GM12875 (cell line): ENCODE data around the gene RFX2.

Experiments
- H3K4me3 ChIP-seq: one replicate; pipeline ENCODE4 v1.5.1; 2011; ENCODE audit warnings: low read depth, low read length, control low read depth
- TF ChIP-seq, protein P1 (sequence below): IDR thresholded peaks from 2 replicates; pipeline ENCODE4 v1.5.1; 2011; ENCODE audit warnings: low read depth, mild to moderate bottlenecking, control low read depth, inconsistent platforms, low read length, moderate library complexity, borderline replicate concordance; ENCODE audit not compliant: insufficient read depth

Gene RFX2

DNA sequence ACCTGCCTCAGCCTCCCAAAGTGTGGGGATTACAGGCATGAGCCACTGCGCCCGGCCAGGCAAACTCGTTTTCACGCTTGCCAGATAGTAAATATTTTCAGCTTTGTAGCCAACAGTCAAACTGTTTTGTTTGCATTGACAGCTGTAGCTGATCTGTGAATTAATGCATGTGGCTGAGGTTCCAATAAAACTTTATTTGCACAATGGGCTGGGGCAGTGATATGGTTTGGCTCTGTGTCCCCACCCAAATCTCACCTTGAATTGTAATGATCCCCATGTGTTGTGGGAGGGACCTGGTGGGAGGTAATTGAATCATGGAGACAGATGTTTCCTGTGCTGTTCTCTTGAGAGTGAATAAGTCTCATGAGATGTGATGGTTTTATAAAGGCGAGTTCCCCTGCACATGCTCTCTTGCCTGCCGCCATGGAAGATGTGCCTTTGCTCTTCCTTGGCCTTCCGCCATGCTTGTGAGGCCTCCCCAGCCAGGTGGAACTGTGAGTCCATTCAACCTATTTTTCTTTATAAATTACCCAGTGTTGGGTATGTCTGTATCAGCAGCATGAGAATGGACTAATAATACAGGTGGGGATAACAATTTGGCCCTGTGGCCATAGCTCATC is 110.0 kb downstream of the RFX2 start:
- TF ChIP-seq, protein P1, sequence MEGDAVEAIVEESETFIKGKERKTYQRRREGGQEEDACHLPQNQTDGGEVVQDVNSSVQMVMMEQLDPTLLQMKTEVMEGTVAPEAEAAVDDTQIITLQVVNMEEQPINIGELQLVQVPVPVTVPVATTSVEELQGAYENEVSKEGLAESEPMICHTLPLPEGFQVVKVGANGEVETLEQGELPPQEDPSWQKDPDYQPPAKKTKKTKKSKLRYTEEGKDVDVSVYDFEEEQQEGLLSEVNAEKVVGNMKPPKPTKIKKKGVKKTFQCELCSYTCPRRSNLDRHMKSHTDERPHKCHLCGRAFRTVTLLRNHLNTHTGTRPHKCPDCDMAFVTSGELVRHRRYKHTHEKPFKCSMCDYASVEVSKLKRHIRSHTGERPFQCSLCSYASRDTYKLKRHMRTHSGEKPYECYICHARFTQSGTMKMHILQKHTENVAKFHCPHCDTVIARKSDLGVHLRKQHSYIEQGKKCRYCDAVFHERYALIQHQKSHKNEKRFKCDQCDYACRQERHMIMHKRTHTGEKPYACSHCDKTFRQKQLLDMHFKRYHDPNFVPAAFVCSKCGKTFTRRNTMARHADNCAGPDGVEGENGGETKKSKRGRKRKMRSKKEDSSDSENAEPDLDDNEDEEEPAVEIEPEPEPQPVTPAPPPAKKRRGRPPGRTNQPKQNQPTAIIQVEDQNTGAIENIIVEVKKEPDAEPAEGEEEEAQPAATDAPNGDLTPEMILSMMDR: no peak
- no peak overlapping the region for H3K4me3 ChIP-seq

GRCh38 chr19:5999693-6000092 is 110.6 kb downstream of the RFX2 start:
- no peak overlapping the region for H3K4me3 ChIP-seq
- TF ChIP-seq, protein P1: no peak

- TF ChIP-seq, protein P1: peak; percentile 23; the same call in 1 of the 2 replicates
- H3K4me3 ChIP-seq: no peak overlapping the region
Observed at GRCh38 chr19:5997371-5997770, 112.9 kb downstream of the RFX2 start.

DNA sequence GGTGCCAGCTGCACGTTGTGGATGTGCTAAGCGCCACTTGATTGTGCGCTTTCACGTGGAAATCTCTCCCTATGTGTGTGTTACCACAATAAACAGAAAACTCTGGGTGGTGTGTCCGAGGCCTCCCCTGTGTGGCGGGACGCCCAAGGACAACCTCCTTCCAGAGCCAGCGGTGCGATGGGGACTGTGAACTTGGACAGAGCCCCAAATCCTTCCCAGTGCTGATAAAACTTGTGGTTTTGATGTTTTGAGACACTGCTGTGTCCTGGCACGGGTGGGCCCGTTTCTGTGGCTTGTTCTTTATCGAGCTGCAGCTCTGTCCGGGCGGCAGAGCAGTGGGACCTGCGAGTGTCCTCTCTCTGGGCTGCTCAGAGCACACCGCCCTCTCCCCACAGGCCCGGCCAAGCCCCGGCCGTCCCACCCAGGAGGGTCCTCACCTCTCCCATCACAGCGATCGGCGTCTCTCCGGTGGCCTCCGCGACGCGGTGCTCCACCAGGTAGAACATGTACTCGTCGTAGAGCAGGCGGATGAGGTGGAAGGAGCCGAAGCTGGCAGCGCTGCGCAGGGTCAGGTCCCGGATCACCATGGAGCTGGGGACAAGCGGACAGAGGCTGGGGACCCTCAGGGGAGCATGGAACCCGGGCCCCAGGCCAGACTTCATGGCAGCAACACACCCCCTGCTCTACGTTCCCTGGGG is 113.5 kb downstream of the RFX2 start:
- TF ChIP-seq, protein P1: no peak
- H3K4me3 ChIP-seq: no peak overlapping the region

GRCh38 chr19:5996102-5996501 is 114.2 kb downstream of the RFX2 start:
- TF ChIP-seq, protein P1: no peak
- H3K4me3 ChIP-seq: no peak overlapping the region

GRCh38 chr19:5995606-5996005 is 114.7 kb downstream of the RFX2 start:
- no peak overlapping the region for H3K4me3 ChIP-seq
- TF ChIP-seq, protein P1: no peak
